ENCODE results near the gene PLEKHB1. TPM values are rescaled to one million over a fixed set of nuclear protein-coding genes. Genes with fewer than 3 reads are reported as not detected.

PLEKHB1 gene
- total RNA-seq, 1 donor from 2014 or later: 35.4 TPM

- ATAC-seq (no peak), DNase-seq (no peak)
- TF ChIP-seq CTCF (IDR thresholded peaks at IDR 0.05): no peak
- no peak overlapping the region for H3K4me3 ChIP-seq
- no peaks in the 10 kb centered on the region for H3K36me3 ChIP-seq
- H3K9me3 ChIP-seq: no peaks in the 10 kb centered on the region
- H3K4me1 ChIP-seq: no peaks in the 10 kb centered on the region
- H3K27me3 ChIP-seq (ENCODE audit: low read depth): peaks cover 8% of the 10 kb centered on the region
- intact Hi-C loops (cut with DNase I): no loop called here
- no peak overlapping the region for H3K27ac ChIP-seq
Measured at GRCh38 chr11:73640592-73640991, 5.8 kb upstream of the PLEKHB1 start.

- no peak for TF ChIP-seq CTCF (IDR thresholded peaks at IDR 0.05)
- peaks cover 8% of the 10 kb centered on the region for H3K27me3 ChIP-seq (ENCODE audit: low read depth)
- ATAC-seq: no peak
- intact Hi-C loops (cut with DNase I): no loop called here
- H3K4me1 ChIP-seq: no peaks in the 10 kb centered on the region
- no peaks in the 10 kb centered on the region for H3K9me3 ChIP-seq
- no peak overlapping the region for H3K27ac ChIP-seq
- no peaks in the 10 kb centered on the region for H3K36me3 ChIP-seq
- H3K4me3 ChIP-seq: no peak overlapping the region
- no peak for DNase-seq
Measured at GRCh38 chr11:73641668-73642067, 4.7 kb upstream of the PLEKHB1 start.

GRCh38 chr11:73645121-73645969 is 1.0 kb upstream of the PLEKHB1 start:
- no peak for TF ChIP-seq CTCF (IDR thresholded peaks at IDR 0.05)
- intact Hi-C loops (cut with DNase I): no loop called here
- Histone ChIP-seq H3K36me3 (no peaks in the 10 kb centered on the region), H3K27ac (no peak overlapping the region), H3K27me3 (ENCODE audit: low read depth) (peaks cover 8% of the 10 kb centered on the region), H3K9me3 (no peaks in the 10 kb centered on the region), H3K4me3 (no peak overlapping the region), H3K4me1 (peaks cover 9% of the 10 kb centered on the region)
- DNase-seq (no peak), ATAC-seq (no peak)

- Histone ChIP-seq H3K4me3 (peak overlapping the region; percentile 46), H3K27me3 (ENCODE audit: low read depth) (peaks cover 3% of the 10 kb centered on the region), H3K36me3 (no peaks in the 10 kb centered on the region), H3K4me1 (peaks cover 9% of the 10 kb centered on the region), H3K9me3 (no peaks in the 10 kb centered on the region), H3K27ac (peak overlapping the region; percentile 46)
- ATAC-seq (peak; percentile 98 to 99), DNase-seq (peak; percentile 94)
- no peak for TF ChIP-seq CTCF (IDR thresholded peaks at IDR 0.05)
- intact Hi-C loops (cut with DNase I): no loop called here
Measured at GRCh38 chr11:73647459-73648100, 1.2 kb downstream of the PLEKHB1 start.

DNA sequence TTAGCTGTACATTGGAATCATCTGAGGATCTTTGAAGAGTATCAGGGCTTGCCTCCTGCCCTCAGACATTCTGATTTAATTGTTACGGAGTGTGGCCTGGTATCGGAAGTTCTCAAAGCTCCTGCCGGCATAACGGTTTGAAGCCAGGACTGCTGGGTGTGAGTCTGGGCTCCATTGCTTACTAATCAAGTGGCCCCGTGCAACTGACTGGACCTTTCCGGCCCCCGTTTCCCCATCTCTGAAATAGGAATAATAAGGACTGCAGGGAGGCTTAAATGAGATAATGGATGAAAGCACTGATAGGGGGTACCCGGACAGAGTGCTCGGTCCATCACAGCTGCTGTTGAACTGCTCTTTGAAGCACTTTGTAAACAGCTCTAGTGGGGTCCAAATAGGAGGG is 1.7 kb downstream of the PLEKHB1 start:
- Histone ChIP-seq H3K27ac (no peak overlapping the region), H3K4me1 (peaks cover 9% of the 10 kb centered on the region), H3K27me3 (ENCODE audit: low read depth) (peaks cover 3% of the 10 kb centered on the region), H3K4me3 (peak overlapping the region; percentile 46), H3K9me3 (no peaks in the 10 kb centered on the region), H3K36me3 (no peaks in the 10 kb centered on the region)
- intact Hi-C loops (cut with DNase I): no loop called here
- DNase-seq (no peak), ATAC-seq (no peak)
- no peak for TF ChIP-seq CTCF (IDR thresholded peaks at IDR 0.05)

Measured in lower lobe of right lung (tissue), 2 donors.